WTC11 (cell line): ENCODE data around the gene ABCD4. TPM values are rescaled to one million over a fixed set of nuclear protein-coding genes. Genes with fewer than 3 reads are reported as not detected.

Source experiments
- ATAC-seq: fragments of 200-7000 bp; cut with Tn5 transposase; 2 replicates; pipeline ENCODE4 v1.10.0; 2021; ENCODE audit warnings: mild to moderate bottlenecking, moderate library complexity
- Bru-seq: library from RNA; stranded (reverse); fragments of 400-500 nt; gene quantifications from one replicate; lab custom pipeline; 2021; lab: Mats Ljungman, UMichigan
- CTCF ChIA-PET: fragments of 300-600 bp; sonication (Branson Sonifier 250); formaldehyde crosslinking; loops from one replicate; lab custom pipeline; 2021; ENCODE audit warnings: antibody characterized with exemption; lab: Charles Lee
- POLR2A ChIA-PET: fragments of 350-600 bp; sonication (Branson Sonifier 250); formaldehyde crosslinking; loops from one replicate; lab custom pipeline; 2021; ENCODE audit warnings: antibody characterized with exemption; lab: Charles Lee
- DNase-seq: peaks from one replicate; pipeline ENCODE4 v3.0.0; 2021; ENCODE audit warnings: low spot score
- H3K27ac Mint-ChIP-seq: 2 replicates; pipeline ENCODE4 v1.8.0; 2021; ENCODE audit warnings: mixed read lengths
- H3K27me3 Mint-ChIP-seq: 2 replicates; pipeline ENCODE4 v1.8.0; 2021; ENCODE audit warnings: low read depth, mild to moderate bottlenecking, moderate library complexity, mixed read lengths
- H3K36me3 Mint-ChIP-seq: 2 replicates; pipeline ENCODE4 v1.8.0; 2021; ENCODE audit warnings: mixed read lengths
- H3K4me1 Mint-ChIP-seq: 2 replicates; pipeline ENCODE4 v1.8.0; 2022; ENCODE audit warnings: mixed read lengths
- H3K4me3 Mint-ChIP-seq: 2 replicates; pipeline ENCODE4 v1.8.0; 2021; ENCODE audit warnings: mild to moderate bottlenecking, moderate library complexity, mixed read lengths
- H3K9me3 Mint-ChIP-seq: 2 replicates; pipeline ENCODE4 v1.8.0; 2021; ENCODE audit warnings: mixed read lengths
- CBFB ChIP-seq: sonication (generic); formaldehyde crosslinking; IDR thresholded peaks from 2 replicates; pipeline ENCODE4 v1.8.1; 2022; ENCODE audit warnings: mild to moderate bottlenecking, low read depth, missing genetic modification reagents
- CREB1 ChIP-seq: sonication (generic); formaldehyde crosslinking; IDR thresholded peaks from 2 replicates; pipeline ENCODE4 v1.8.0; 2023; ENCODE audit warnings: mild to moderate bottlenecking, missing genetic modification reagents
- ESRRA ChIP-seq: sonication (generic); formaldehyde crosslinking; IDR thresholded peaks from 2 replicates; pipeline ENCODE4 v1.8.1; 2022; ENCODE audit warnings: mild to moderate bottlenecking, missing genetic modification reagents, borderline replicate concordance
- ETV6 ChIP-seq: sonication (generic); formaldehyde crosslinking; IDR thresholded peaks from 2 replicates; pipeline ENCODE4 v1.8.1; 2022; ENCODE audit warnings: mild to moderate bottlenecking, missing genetic modification reagents
- HMGXB4 ChIP-seq: sonication (generic); formaldehyde crosslinking; IDR thresholded peaks from 2 replicates; pipeline ENCODE4 v1.8.1; 2023; ENCODE audit warnings: mild to moderate bottlenecking, moderate library complexity, missing genetic modification reagents
- NR1H2 ChIP-seq: sonication (generic); formaldehyde crosslinking; IDR thresholded peaks from 2 replicates; pipeline ENCODE4 v1.9.0; 2021; ENCODE audit warnings: mild to moderate bottlenecking, moderate library complexity, missing genetic modification reagents
- NR3C1 ChIP-seq: sonication (generic); formaldehyde crosslinking; conservative IDR thresholded peaks from 2 replicates; pipeline ENCODE4 v1.8.1; 2023; ENCODE audit warnings: low read depth, mild to moderate bottlenecking, missing genetic modification reagents
- PRDM15 ChIP-seq: sonication (generic); formaldehyde crosslinking; IDR thresholded peaks from 2 replicates; pipeline ENCODE4 v1.8.0; 2022; ENCODE audit warnings: missing genetic modification reagents
- SMAD3 ChIP-seq: sonication (generic); formaldehyde crosslinking; IDR thresholded peaks from 2 replicates; pipeline ENCODE4 v1.8.0; 2022; ENCODE audit warnings: missing genetic modification reagents, mild to moderate bottlenecking, borderline replicate concordance
- SP1 ChIP-seq: sonication (generic); formaldehyde crosslinking; conservative IDR thresholded peaks from 2 replicates; pipeline ENCODE4 v1.8.1; 2022; ENCODE audit warnings: missing genetic modification reagents
- ZNF263 ChIP-seq: sonication (generic); formaldehyde crosslinking; IDR thresholded peaks from 2 replicates; pipeline ENCODE4 v1.8.1; 2022; ENCODE audit warnings: low read depth, mild to moderate bottlenecking, moderate library complexity, missing genetic modification reagents
- ZNF317 ChIP-seq: sonication (generic); formaldehyde crosslinking; IDR thresholded peaks from 2 replicates; pipeline ENCODE4 v1.8.1; 2023; ENCODE audit warnings: low read depth, mild to moderate bottlenecking, moderate library complexity, missing genetic modification reagents, borderline replicate concordance
- ZNF396 ChIP-seq: fragments of 250-450 bp; sonication (Bioruptor Pico); IDR thresholded peaks from 2 replicates; pipeline ENCODE4 v1.8.0; 2021; ENCODE audit warnings: mild to moderate bottlenecking, moderate library complexity, borderline replicate concordance
- ZNF425 ChIP-seq: fragments of 250-450 bp; sonication (Bioruptor Pico); conservative IDR thresholded peaks from 2 replicates; pipeline ENCODE4 v1.9.0; 2021; ENCODE audit warnings: mild to moderate bottlenecking
- long read RNA-seq, 3 experiments: library from RNA in 1 of 3; library from capped mRNA in 1 of 3; library from polyadenylated mRNA in 1 of 3; unstranded in 2 of 3; stranded (forward) in 1 of 3; transcript quantifications; one replicate each; pipeline ENCODE4 v2.0.0, GENCODE V29; 2021
- total RNA-seq: library from RNA; stranded (reverse); gene quantifications from 3 replicates; pipeline ENCODE4 v1.2.3, GENCODE V29; 2021
- TF ChIP-seq, protein P1 (sequence below): fragments of 250-450 bp; sonication (Bioruptor Pico); IDR thresholded peaks from 2 replicates; pipeline ENCODE4 v1.8.0; 2021; ENCODE audit warnings: mild to moderate bottlenecking
- TF ChIP-seq, protein P2 (sequence below): fragments of 250-450 bp; sonication (Bioruptor Pico); IDR thresholded peaks from 2 replicates; pipeline ENCODE4 v2.1.2; 2022; ENCODE audit warnings: mild to moderate bottlenecking, moderate library complexity
- TF ChIP-seq, protein P3 (sequence below): sonication (generic); formaldehyde crosslinking; IDR thresholded peaks from 2 replicates; pipeline ENCODE4 v1.8.0; 2023; ENCODE audit warnings: missing genetic modification reagents, mild to moderate bottlenecking, borderline replicate concordance

ABCD4 gene
- total RNA-seq (84.7 to 91.2 TPM (median 90.2 TPM) in 3 replicates), Bru-seq, nascent RNA (percentile 87 among the genes with signal in this experiment)
- long read RNA-seq, experiment 1, transcript ABCD4-218 (18 exons, 1,842 nt) = minor isoform, 21 of 179 reads
- long read RNA-seq, experiment 1, transcript ABCD4-201 (19 exons, 3,003 nt) = major isoform, 30 of 179 reads
- long read RNA-seq, experiment 1, partial matches to known transcripts = 20 of 179 reads
- long read RNA-seq, experiment 1, other reads (novel, unspliced or antisense) = 106 of 179 reads
- long read RNA-seq, experiment 2, transcript ABCD4-201 (19 exons, 3,003 nt) = major isoform, 5 of 46 reads
- long read RNA-seq, experiment 2, partial matches to known transcripts = 10 of 46 reads
- long read RNA-seq, experiment 2, other reads (novel, unspliced or antisense) = 26 of 46 reads
- long read RNA-seq, experiment 3, transcript ABCD4-201 (19 exons, 3,003 nt) = major isoform, 10 of 68 reads
- long read RNA-seq, experiment 3, partial matches to known transcripts = 8 of 68 reads
- long read RNA-seq, experiment 3, other reads (novel, unspliced or antisense) = 47 of 68 reads

- ChIA-PET CTCF (interaction anchor here (0.5 to 1.9 kb wide), 24 partner anchors 9 to 308 kb away, joined by 3 to 25 read pairs (median 4); partner anchors contain the start of genes ISCA2, NPC2 and VRTN), POLR2A (interaction anchor here (0.6 to 1.6 kb wide), 7 partner anchors 8 to 214 kb away, joined by 3 to 11 read pairs (median 7); partner anchors contain the start of genes ISCA2, NPC2 and VRTN)
- Mint-ChIP-seq H3K9me3 (no peaks in the 10 kb centered on the region), H3K36me3 (peaks cover 19% of the 10 kb centered on the region), H3K27me3 (no peaks in the 10 kb centered on the region), H3K27ac (peak within 1 kb of the TSS; percentile 98), H3K4me1 (peaks cover 7% of the 10 kb centered on the region), H3K4me3 (peak within 1 kb of the TSS; percentile 96)
- DNase-seq = peak; percentile 99
- peak; percentile 99 for ATAC-seq
- TF ChIP-seq, protein P1, sequence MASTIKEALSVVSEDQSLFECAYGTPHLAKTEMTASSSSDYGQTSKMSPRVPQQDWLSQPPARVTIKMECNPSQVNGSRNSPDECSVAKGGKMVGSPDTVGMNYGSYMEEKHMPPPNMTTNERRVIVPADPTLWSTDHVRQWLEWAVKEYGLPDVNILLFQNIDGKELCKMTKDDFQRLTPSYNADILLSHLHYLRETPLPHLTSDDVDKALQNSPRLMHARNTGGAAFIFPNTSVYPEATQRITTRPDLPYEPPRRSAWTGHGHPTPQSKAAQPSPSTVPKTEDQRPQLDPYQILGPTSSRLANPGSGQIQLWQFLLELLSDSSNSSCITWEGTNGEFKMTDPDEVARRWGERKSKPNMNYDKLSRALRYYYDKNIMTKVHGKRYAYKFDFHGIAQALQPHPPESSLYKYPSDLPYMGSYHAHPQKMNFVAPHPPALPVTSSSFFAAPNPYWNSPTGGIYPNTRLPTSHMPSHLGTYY (CRISPR knock-in tag) = no peak
- no peak; the same call in 1 of the 2 replicates for TF ChIP-seq ZNF317 (CRISPR knock-in tag)
- 0 out of 2 replicates have a peak, but pooled peaks have one; percentile 29 for TF ChIP-seq SP1
- no peak for TF ChIP-seq ZNF425 (CRISPR knock-in tag)
- no peak for TF ChIP-seq NR1H2 (CRISPR knock-in tag)
- TF ChIP-seq ZNF263 (CRISPR knock-in tag) = no peak
- no peak for TF ChIP-seq NR3C1 (CRISPR knock-in tag)
- peak; percentile 74; the same call in 1 of the 2 replicates for TF ChIP-seq SMAD3 (CRISPR knock-in tag)
- no peak for TF ChIP-seq ZNF396 (CRISPR knock-in tag)
- TF ChIP-seq CBFB (CRISPR knock-in tag) = no peak
- TF ChIP-seq HMGXB4 = peak; percentile 79; the same call in 1 of the 2 replicates
- peak; percentile 93 for TF ChIP-seq ETV6 (CRISPR knock-in tag)
- TF ChIP-seq ESRRA = 0 out of 2 replicates have a peak, but pooled peaks have one; percentile 64
- TF ChIP-seq, protein P2, sequence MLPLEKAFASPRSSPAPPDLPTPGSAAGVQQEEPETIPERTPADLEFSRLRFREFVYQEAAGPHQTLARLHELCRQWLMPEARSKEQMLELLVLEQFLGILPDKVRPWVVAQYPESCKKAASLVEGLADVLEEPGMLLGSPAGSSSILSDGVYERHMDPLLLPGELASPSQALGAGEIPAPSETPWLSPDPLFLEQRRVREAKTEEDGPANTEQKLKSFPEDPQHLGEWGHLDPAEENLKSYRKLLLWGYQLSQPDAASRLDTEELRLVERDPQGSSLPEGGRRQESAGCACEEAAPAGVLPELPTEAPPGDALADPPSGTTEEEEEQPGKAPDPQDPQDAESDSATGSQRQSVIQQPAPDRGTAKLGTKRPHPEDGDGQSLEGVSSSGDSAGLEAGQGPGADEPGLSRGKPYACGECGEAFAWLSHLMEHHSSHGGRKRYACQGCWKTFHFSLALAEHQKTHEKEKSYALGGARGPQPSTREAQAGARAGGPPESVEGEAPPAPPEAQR (CRISPR knock-in tag) = no peak
- TF ChIP-seq CREB1 = 0 out of 2 replicates have a peak, but pooled peaks have one; percentile 71
- TF ChIP-seq PRDM15 (CRISPR knock-in tag) = 0 out of 2 replicates have a peak, but pooled peaks have one; percentile 30
- TF ChIP-seq, protein P3, sequence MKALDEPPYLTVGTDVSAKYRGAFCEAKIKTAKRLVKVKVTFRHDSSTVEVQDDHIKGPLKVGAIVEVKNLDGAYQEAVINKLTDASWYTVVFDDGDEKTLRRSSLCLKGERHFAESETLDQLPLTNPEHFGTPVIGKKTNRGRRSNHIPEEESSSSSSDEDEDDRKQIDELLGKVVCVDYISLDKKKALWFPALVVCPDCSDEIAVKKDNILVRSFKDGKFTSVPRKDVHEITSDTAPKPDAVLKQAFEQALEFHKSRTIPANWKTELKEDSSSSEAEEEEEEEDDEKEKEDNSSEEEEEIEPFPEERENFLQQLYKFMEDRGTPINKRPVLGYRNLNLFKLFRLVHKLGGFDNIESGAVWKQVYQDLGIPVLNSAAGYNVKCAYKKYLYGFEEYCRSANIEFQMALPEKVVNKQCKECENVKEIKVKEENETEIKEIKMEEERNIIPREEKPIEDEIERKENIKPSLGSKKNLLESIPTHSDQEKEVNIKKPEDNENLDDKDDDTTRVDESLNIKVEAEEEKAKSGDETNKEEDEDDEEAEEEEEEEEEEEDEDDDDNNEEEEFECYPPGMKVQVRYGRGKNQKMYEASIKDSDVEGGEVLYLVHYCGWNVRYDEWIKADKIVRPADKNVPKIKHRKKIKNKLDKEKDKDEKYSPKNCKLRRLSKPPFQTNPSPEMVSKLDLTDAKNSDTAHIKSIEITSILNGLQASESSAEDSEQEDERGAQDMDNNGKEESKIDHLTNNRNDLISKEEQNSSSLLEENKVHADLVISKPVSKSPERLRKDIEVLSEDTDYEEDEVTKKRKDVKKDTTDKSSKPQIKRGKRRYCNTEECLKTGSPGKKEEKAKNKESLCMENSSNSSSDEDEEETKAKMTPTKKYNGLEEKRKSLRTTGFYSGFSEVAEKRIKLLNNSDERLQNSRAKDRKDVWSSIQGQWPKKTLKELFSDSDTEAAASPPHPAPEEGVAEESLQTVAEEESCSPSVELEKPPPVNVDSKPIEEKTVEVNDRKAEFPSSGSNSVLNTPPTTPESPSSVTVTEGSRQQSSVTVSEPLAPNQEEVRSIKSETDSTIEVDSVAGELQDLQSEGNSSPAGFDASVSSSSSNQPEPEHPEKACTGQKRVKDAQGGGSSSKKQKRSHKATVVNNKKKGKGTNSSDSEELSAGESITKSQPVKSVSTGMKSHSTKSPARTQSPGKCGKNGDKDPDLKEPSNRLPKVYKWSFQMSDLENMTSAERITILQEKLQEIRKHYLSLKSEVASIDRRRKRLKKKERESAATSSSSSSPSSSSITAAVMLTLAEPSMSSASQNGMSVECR = peak; percentile 21; the same call in 1 of the 2 replicates
These were observed at the start of gene ABCD4 for GRCh38 chr14:74302634-74303569. TSS of gene ABCD4 (minus strand) at chr14:74302934. CDS start at chr14:74302912, 22 bp downstream.
